ENCODE results near the gene AKAP8.
"Not testable (repeated sequence)": the region's sequence is repeated elsewhere in the genome, so short reads cannot be mapped to it uniquely, and the experiment has no call there.

The AKAP8 gene

GRCh38 chr19:15403151-15403531, 23.6 kb upstream of the AKAP8 start:
- DNase-seq, result no peak

- DNase-seq, result no peak
Observed at GRCh38 chr19:15402411-15403150, 23.0 kb upstream of the AKAP8 start.

- no peak for DNase-seq
Observed at GRCh38 chr19:15401397-15401710, 21.8 kb upstream of the AKAP8 start.

- no peak for DNase-seq
Observed at GRCh38 chr19:15400521-15401396, 21.2 kb upstream of the AKAP8 start.

GRCh38 chr19:15399635-15400034, 20.0 kb upstream of the AKAP8 start:
- DNase-seq, result no peak

GRCh38 chr19:15399234-15399515, 19.6 kb upstream of the AKAP8 start:
- no peak for DNase-seq

GRCh38 chr19:15398501-15399233, 19.1 kb upstream of the AKAP8 start:
- DNase-seq, result no peak

GRCh38 chr19:15397782-15398181, 18.2 kb upstream of the AKAP8 start:
- DNase-seq, result no peak

GRCh38 chr19:15397236-15397635, 17.6 kb upstream of the AKAP8 start:
- no peak for DNase-seq

GRCh38 chr19:15396436-15396835, 16.8 kb upstream of the AKAP8 start:
- no peak for DNase-seq

GRCh38 chr19:15395251-15395650, 15.7 kb upstream of the AKAP8 start:
- DNase-seq, result not testable (repeated sequence)

- DNase-seq, result no peak
Observed at GRCh38 chr19:15394426-15394825, 14.8 kb upstream of the AKAP8 start.

GRCh38 chr19:15393963-15394362, 14.4 kb upstream of the AKAP8 start:
- no peak for DNase-seq

- no peak for DNase-seq
Observed at GRCh38 chr19:15390814-15391213, 11.2 kb upstream of the AKAP8 start.

GRCh38 chr19:15381864-15382263, 2.3 kb upstream of the AKAP8 start:
- DNase-seq, result no peak

GRCh38 chr19:15381429-15381828, 1.8 kb upstream of the AKAP8 start:
- no peak for DNase-seq

- DNase-seq, result no peak
Observed at GRCh38 chr19:15379999-15380647, 536 bp upstream of the AKAP8 start.

- peak; percentile 8 for DNase-seq
Observed at GRCh38 chr19:15378534-15379082, 979 bp downstream of the AKAP8 start.

GRCh38 chr19:15374796-15375440, 4.7 kb downstream of the AKAP8 start:
- DNase-seq, result no peak

GRCh38 chr19:15374105-15374651, 5.4 kb downstream of the AKAP8 start:
- no peak for DNase-seq

- DNase-seq, result no peak
Observed at GRCh38 chr19:15373644-15374043, 5.9 kb downstream of the AKAP8 start.

GRCh38 chr19:15372891-15373301, 6.7 kb downstream of the AKAP8 start:
- no peak for DNase-seq

Data from NCI-H446 treated with DMSO at 0.1 percent for 48 hours (cell line).